ENCODE data around the gene MED27. TPM values are rescaled to one million over a fixed set of nuclear protein-coding genes. Genes with fewer than 3 reads are reported as not detected.

MED27 gene
- total and polyA plus RNA-seq, 2 experiments from 2014 or later = 17.2 to 32.1 TPM

- H3K27me3 ChIP-seq = no peaks in the 10 kb centered on the region
- no peak overlapping the region for H3K27ac ChIP-seq
- H3K9me2 ChIP-seq (replicated peaks; ENCODE audit: insufficient read depth) = no peaks in the 10 kb centered on the region
- no peaks in the 10 kb centered on the region for H3K79me2 ChIP-seq
- 87% methylated on average over 6 of the region's 6 CpGs for WGBS (ENCODE audit: low lambda C conversion rate, missing lambda C conversion rate)
- no peak overlapping the region for H3K4me3 ChIP-seq
- no peaks in the 10 kb centered on the region for H3K36me3 ChIP-seq (replicated peaks; ENCODE audit: insufficient read depth, low read depth)
- no peaks in the 10 kb centered on the region for H3K9me3 ChIP-seq (ENCODE audit: low read depth)
- no peaks in the 10 kb centered on the region for H3K4me1 ChIP-seq (ENCODE audit: insufficient read depth)
- TF ChIP-seq EZH2phosphoT487 (IDR thresholded peaks at IDR 0.05; ENCODE audit: low read depth, severe bottlenecking, unreplicated experiment) (no peak), EZH2 (IDR thresholded peaks at IDR 0.05; ENCODE audit: borderline replicate concordance) (no peak)
- TF ChIP-seq, protein P1, sequence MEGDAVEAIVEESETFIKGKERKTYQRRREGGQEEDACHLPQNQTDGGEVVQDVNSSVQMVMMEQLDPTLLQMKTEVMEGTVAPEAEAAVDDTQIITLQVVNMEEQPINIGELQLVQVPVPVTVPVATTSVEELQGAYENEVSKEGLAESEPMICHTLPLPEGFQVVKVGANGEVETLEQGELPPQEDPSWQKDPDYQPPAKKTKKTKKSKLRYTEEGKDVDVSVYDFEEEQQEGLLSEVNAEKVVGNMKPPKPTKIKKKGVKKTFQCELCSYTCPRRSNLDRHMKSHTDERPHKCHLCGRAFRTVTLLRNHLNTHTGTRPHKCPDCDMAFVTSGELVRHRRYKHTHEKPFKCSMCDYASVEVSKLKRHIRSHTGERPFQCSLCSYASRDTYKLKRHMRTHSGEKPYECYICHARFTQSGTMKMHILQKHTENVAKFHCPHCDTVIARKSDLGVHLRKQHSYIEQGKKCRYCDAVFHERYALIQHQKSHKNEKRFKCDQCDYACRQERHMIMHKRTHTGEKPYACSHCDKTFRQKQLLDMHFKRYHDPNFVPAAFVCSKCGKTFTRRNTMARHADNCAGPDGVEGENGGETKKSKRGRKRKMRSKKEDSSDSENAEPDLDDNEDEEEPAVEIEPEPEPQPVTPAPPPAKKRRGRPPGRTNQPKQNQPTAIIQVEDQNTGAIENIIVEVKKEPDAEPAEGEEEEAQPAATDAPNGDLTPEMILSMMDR (IDR thresholded peaks at IDR 0.05; ENCODE audit: poor library complexity) = no peak
- no peak overlapping the region for H2AFZ ChIP-seq
- H4K20me1 ChIP-seq (ENCODE audit: insufficient read depth, poor library complexity, severe bottlenecking) = no peaks in the 10 kb centered on the region
- H3K4me2 ChIP-seq = no peak overlapping the region
- no peak for DNase-seq (ENCODE audit: low spot score)
These were observed 153.2 kb downstream of the MED27 start for GRCh38 chr9:131926360-131926922.

- Histone ChIP-seq H4K20me1 (ENCODE audit: insufficient read depth, poor library complexity, severe bottlenecking) (no peaks in the 10 kb centered on the region), H3K9me2 (replicated peaks; ENCODE audit: insufficient read depth) (no peaks in the 10 kb centered on the region), H3K9me3 (ENCODE audit: low read depth) (no peaks in the 10 kb centered on the region), H3K4me2 (no peak overlapping the region), H3K27me3 (no peaks in the 10 kb centered on the region), H3K4me3 (no peak overlapping the region), H3K79me2 (no peaks in the 10 kb centered on the region), H3K36me3 (replicated peaks; ENCODE audit: insufficient read depth, low read depth) (no peaks in the 10 kb centered on the region), H3K27ac (no peak overlapping the region), H2AFZ (no peak overlapping the region), H3K4me1 (ENCODE audit: insufficient read depth) (no peaks in the 10 kb centered on the region)
- DNase-seq (ENCODE audit: low spot score) = no peak
- WGBS (ENCODE audit: low lambda C conversion rate, missing lambda C conversion rate) = 96% methylated on average over 6 of the region's 6 CpGs
- TF ChIP-seq EZH2phosphoT487 (IDR thresholded peaks at IDR 0.05; ENCODE audit: low read depth, severe bottlenecking, unreplicated experiment) (no peak), EZH2 (IDR thresholded peaks at IDR 0.05; ENCODE audit: borderline replicate concordance) (no peak)
- TF ChIP-seq, protein P1 (IDR thresholded peaks at IDR 0.05; ENCODE audit: poor library complexity) = no peak
These were observed 153.9 kb downstream of the MED27 start for GRCh38 chr9:131925677-131926177.

DNA sequence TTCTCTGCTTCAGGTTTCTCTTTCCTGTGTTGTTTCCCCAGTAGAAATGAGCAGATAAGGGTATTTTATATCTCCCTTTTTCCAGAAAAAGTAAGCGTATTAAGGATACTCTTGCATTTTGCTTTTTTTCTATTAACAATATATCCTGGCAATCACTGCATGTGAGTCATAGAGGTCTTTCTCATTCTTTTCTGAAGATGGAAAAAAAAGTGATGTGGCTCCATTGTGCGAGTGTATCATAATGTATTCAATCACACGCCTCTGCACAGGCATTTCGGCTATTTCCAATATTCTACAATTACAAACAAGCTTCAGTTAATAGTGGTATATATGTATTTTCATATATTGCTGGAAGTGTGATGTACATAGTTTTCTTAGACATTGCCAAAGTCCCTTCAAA, 155.9 kb downstream of the MED27 start:
- no peaks in the 10 kb centered on the region for H3K9me2 ChIP-seq (replicated peaks; ENCODE audit: insufficient read depth)
- WGBS (ENCODE audit: low lambda C conversion rate, missing lambda C conversion rate) = 92% methylated on average over 4 of the region's 4 CpGs
- no peak overlapping the region for H3K4me2 ChIP-seq
- H3K9me3 ChIP-seq (ENCODE audit: low read depth) = no peaks in the 10 kb centered on the region
- no peak overlapping the region for H2AFZ ChIP-seq
- no peak for DNase-seq (ENCODE audit: low spot score)
- H3K36me3 ChIP-seq (replicated peaks; ENCODE audit: insufficient read depth, low read depth) = no peaks in the 10 kb centered on the region
- TF ChIP-seq EZH2 (IDR thresholded peaks at IDR 0.05; ENCODE audit: borderline replicate concordance) (no peak), EZH2phosphoT487 (IDR thresholded peaks at IDR 0.05; ENCODE audit: low read depth, severe bottlenecking, unreplicated experiment) (no peak)
- TF ChIP-seq, protein P1 (IDR thresholded peaks at IDR 0.05; ENCODE audit: poor library complexity) = no peak
- H3K27me3 ChIP-seq = no peaks in the 10 kb centered on the region
- no peaks in the 10 kb centered on the region for H4K20me1 ChIP-seq (ENCODE audit: insufficient read depth, poor library complexity, severe bottlenecking)
- H3K4me3 ChIP-seq = no peak overlapping the region
- no peaks in the 10 kb centered on the region for H3K79me2 ChIP-seq
- no peaks in the 10 kb centered on the region for H3K4me1 ChIP-seq (ENCODE audit: insufficient read depth)
- no peak overlapping the region for H3K27ac ChIP-seq

Measured in hepatocyte (in vitro differentiated cells).